SKM-1 (cell line): ENCODE data around the gene DNAJC1.
"Not testable (repeated sequence)": the region's sequence is repeated elsewhere in the genome, so short reads cannot be mapped to it uniquely, and the experiment has no call there.

Source experiments
- DNase-seq: peaks from one replicate; lab custom pipeline; 2025; ENCODE audit not compliant: unreplicated experiment; lab: John Stamatoyannopoulos, UW

The DNAJC1 gene

DNA sequence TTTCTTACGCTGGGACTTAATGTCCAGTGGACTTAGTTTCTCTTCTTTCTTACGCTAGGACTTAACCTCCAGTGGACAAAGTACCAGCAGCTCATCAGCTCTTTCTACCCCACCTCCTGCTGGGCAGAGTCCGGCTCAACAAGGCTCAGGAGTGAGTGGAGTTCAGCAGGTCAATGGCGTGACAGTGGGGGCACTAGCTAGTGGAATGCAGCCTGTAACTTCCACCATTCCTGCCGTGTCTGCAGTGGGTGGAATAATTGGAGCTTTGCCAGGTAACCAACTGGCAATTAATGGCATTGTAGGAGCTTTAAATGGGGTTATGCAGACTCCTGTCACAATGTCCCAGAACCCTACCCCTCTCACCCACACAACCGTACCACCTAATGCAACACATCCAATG is 269.8 kb downstream of the DNAJC1 start:
- no peak for DNase-seq

DNA sequence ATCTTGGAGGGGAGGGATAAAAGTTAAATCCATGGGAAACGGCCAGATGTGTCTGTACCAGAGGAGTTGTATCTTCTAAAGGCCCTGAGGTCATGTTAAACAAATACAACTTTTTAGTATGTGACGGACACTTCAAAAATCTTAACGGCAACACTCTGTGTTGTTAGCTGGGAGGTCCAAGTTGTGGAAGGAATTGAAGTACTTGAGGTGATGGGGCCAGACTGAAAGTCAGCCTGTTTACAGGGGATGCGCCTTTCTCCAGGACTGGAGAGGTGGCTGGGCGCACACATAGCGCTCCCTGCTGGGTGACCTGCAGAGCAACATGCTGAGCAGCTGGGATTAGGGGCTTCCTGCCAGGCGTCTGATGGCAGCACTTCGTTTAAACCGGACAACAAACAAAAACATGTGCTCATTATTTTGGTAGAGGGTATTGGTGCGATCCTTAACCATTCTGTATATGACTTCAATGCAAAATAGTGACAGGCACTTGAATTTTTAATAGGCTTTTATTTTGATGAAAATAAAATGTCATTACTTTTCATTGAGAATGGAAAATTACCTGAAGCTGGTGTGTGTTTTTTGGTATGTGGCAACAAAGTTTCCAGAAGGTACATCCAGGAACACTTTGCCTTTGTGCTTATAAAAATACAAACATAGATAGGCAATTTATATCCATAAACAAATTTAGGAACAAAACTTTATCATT is 271.3 kb downstream of the DNAJC1 start:
- no peak for DNase-seq

DNA sequence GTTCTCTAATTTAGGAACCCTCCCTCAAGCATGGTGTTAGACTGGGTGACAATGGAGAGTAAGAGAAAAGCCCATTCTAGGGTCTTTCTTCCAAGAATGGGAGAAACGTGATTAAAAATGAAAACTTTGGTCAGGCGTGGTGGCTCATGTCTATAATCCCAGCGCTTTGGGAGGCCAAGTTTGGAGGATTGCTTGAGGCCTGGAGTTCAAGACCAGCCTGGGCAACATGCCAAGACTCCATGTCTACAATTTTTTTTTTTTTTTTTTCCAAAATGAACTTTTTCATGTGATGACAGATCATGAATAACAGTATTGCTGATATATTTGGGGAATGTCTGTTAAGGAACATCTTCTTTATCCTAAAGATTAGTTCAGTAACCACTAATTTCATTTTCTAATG is 274.9 kb downstream of the DNAJC1 start:
- DNase-seq, result no peak

DNA sequence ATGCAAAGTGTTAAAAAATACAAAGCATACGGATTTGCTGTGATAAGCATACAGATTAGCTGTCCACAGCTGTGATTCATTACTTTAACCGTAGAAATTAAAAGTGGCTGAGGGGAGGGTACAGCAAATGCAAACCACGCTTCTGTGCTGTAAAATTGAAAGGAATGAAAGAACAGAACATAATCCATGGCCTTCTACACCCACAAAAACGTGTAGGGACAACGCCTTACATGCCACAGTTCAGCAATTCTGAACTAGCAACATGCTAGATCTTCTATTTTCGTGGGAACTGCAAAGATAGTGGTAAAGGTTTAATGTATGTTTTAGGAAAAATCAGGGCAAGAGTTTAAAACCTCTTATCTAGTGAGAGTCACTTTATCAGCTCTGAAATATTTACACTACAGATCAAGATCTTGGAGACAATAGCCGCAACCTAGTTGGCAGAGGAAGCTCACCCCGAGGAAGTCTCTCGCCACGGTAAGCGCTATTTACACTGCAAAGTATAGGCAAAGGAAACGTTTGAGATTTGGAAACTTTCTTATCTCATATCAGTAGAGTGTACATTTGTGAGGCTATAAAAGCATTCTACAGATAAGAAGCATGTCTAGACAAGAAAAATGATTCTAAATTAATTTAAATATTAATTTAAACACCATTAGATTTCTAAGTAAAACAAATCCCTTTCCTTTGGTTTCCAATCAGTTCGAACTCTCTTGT is 275.9 kb downstream of the DNAJC1 start:
- DNase-seq, result no peak

DNA sequence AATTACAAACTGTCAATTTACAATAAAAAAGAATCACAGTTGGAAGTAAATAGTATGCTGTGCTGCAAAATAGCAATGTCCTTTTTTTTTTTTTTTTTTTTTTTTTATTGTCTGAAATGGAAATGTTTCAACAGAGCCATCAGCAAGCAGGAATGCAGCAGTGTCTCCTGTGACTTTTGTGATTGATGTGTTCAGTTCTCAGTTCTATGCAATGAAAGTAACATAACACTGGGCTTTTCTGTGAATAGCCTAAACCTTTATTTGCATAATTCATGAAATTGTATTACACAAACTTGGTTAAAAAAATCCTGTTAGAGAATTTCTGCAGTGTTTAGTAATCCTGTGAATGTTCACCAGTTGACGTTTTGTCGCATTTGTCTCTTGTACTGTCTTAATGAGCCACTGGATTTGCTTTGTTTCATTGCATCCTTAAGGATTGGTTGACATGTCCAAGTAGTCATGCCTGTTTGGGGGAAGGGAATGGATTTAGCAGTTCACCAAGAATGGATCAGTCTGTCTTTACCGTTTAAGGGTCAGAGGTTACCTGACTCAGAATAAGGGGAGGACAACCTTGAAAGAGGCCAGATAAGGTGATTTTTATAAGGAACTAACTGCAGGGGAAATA is 276.8 kb downstream of the DNAJC1 start:
- no peak for DNase-seq

DNA sequence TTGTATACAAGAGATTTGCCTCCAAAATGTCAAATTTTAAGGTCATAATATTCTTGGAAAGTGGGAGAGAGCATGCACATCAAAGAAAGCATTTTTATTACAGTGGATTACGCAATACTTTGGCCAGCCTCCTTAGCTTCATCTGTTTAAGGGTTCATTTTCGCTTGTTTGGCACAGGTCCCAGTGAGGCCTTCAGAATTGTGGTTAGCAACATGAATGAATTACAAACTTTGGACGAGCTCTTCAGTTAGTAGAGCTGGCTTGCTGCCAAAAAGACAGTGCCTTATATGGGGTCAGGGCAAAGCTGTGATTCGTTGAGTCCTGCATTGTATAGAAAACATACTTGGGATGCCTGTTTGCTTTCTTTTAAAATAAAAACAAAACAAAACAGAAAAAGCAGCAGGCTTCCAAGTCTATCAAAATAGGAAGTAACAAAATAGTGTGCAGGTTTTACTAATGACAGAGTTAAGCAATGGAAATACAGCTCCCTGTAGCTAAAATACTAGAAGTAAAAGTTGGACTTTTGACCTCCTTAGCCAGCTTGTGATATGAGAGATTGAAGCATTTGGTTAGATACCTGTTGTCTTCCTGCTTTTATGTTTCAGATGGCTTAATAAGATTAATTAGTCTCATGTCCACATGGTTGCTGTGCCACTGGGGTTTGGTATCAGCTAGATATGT is 278.7 kb downstream of the DNAJC1 start:
- DNase-seq, result peak; percentile 47

DNA sequence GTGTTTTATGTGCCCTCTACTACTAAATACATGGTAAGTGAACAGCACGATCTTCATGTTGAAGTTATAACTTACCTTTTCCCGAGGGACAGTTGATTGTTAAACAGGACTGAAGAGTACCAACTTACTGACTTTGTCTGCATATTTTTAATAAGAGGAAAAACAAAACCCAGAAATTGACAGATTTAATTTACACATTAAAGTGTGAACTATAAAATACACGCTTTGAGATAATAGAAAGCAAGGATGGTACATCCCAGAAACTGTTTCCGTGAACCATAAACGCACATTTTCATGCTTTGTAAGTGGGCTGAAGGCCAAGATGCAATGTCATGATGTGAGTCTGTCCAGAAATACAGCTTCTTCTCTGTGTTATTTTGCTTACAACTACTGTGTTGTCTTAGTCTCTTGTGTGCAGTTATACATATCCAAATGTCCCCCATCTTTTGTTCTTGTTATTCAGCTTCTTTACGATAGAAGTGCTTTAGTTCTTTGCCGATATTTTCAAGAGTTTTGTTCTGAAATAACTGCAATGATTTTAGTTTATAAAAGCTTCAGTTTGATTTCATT is 279.4 kb downstream of the DNAJC1 start:
- DNase-seq, result no peak

DNA sequence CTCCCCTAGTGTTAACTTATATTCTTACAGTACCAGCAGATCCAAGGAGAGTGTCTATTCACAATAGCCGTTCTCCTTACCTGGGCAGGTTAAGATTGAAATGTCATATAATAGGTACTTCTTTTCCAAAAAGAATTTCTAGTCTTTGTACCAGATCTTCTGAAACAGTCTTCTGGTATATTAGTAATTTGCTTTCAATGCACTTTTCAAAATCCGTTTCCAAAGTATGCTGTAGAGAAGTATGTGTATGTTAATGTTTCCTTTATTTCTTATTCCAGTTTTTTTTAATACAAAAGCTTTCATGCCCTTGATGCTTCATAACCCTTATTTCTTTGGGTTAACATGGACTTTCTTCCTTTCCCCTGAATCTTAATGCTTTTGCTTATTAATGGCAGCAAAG is 281.3 kb downstream of the DNAJC1 start:
- no peak for DNase-seq

DNA sequence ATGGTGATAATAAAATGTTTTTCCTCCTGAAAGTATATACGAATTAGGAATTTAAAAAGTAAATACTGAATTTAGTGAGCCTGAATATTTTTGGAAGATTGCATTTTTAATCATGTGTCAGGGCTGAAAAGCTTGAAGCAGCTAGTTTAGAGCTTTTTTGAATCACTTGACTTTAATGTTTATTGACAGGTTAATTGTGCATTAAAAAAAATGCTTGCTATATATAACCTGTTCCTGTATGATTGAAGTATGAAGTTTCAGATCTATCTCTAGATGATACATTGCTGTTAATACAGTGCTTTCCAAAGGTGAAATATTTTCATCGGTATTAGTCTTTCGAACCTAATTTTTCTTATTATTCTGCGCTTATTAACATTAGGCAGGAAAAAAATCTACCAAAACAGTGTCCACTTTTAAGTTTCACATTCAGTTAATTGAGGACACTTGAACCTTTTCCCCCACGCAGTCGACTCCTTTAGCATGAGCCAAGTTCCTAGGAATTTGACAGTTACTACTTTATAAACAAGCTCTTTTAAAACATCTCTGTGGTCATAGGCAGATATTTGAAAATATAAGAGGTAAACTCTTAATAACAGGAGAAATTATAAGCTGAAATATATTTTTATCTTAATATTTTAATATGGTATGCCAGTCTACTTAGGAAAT is 282.4 kb downstream of the DNAJC1 start:
- DNase-seq, result no peak

DNA sequence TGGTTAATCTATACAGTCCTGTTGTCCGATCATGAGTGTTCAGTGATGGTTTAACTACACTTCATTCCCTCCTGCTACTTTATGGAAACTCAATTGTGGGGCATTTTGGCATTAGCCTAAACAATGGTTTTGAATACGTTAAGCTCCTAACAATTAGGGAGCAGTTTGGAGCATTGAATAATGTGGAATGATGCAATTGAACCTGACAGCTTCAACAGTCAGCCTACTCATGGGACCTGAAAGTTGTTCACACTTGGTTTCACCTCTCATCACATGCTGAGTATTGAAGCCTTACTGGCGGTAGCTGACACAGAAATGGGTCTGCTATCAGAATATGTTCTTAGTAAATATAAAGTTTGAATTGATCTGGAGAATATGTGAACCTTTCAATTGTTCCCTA is 283.4 kb downstream of the DNAJC1 start:
- DNase-seq, result no peak

DNA sequence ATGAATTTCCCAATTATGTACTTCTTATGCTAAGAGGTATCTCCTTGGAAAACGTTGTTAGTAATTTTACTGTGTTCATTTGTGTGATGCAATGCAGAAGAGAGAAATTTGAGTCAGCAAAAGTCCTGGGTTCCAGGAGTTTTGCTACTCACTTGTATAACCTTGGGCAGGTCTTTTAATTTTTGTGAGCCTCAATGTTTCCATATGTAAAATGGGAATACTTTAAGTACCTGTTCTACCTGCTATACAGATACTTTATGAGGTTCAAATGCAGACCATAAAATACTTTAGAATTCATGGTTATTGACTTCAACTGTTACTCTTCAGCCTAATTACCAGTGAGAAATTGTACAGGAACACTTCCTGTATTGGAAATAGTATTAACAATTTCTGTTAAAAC is 284.0 kb downstream of the DNAJC1 start:
- no peak for DNase-seq

DNA sequence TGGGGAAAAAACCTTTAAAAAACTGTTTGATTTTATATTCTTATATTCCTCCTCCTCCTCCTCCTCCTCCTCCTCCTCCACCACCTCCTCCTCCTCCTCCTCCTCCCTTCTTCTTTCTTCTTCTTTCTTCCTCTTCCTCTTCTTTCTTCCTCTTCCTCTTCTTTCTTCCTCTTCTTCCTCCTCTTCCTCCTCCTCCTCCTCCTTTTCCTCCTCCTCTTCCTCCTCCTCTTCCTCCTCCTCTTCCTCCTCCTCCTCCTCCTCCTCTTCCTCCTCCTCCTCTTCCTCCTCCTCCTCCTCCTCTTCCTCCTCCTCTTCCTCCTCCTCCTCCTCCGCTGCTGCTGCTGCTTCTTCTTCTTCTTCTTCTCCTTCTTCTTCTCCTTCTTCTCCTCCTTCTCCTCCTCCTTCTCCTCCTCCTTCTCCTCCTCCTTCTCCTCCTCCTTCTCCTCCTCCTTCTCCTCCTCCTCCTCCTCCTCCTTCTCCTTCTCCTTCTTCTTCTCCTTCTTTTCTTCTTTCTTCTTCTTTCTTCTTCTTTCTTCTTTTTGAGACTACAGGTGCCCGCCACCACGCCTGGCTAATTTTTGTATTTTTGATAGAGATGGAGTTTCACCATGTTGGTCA is 286.0 kb downstream of the DNAJC1 start:
- not testable (repeated sequence) for DNase-seq

DNA sequence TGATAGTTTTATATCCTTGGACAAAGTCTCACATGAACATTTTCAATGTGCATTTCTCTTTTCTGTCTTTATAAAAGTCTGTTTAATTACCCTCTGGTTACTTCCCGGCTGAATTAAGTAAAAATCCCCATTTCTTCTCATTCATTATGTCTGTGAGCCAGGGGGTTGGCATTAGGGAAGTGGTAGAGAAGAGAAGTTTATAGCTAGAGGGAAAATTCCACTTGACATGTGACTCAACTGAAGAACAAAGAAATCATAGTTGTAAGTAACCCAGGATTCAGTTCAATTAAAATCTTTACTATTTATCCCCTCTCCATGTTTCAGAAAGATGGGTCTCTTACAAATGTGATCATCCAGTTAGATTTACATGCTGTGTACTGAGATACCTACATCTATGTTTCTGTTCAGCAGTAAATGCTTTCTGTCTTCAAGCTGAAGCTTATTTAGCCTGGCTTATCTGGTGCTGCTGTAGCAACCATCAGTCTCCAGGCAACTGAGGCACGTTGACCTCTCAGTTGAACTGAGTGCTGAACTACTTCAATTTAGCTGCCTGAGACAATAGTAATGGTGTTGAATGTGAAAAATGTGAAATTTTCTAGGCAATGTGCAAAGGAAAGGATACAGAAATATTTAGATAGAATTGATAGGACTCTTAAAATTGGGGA is 287.9 kb downstream of the DNAJC1 start:
- DNase-seq, result no peak

DNA sequence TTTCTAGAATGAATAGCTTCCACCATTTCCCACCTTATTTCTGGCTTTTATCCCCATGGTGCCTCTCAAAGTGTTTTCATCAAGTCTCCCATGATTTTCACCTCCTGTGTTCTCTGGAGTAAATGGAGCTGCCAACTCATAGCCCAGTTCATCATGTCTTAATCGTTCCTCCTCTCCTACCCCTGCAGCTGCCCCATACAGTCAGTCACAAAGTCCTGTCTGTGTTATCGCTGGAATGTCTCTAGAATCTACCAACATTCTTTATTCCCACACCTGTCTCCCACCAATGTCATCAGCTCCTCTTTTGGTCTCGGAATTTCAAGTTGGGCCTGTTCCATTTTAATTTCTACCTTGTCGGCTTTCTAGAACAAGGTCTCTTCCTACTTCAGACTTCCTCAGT is 290.6 kb downstream of the DNAJC1 start:
- no peak for DNase-seq

DNA sequence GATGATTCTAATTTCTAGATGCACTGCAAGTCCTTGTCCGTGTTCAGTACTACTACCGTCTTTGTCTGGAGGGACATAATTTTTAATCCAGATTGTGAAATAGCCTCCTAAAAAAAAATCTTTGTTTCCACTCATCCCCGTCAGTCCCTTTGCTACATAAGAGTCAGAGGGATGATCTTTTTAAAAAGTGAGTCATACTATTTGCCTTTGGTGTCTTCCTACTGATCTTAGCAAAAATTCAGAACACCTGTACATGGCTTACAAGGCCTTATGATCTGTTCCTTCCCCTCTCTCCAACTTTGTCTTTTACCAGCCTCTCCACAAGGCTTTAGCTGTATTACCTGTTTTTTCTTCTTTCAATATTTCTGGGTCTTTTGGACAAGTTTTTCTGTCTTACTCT is 296.0 kb downstream of the DNAJC1 start:
- no peak for DNase-seq
